ENCODE results near the gene NFKB2. TPM values are rescaled to one million over a fixed set of nuclear protein-coding genes. Genes with fewer than 3 reads are reported as not detected.

Gene NFKB2
- total RNA-seq, 2 donors from 2014 or later, result 28.7 to 45.2 TPM

- Mint-ChIP-seq H3K36me3 (ENCODE audit: low read depth) (peaks cover 13% of the 10 kb centered on the region), H3K4me3 (no peak overlapping the region), H3K4me1 (peaks cover 11% of the 10 kb centered on the region), H3K9me3 (no peaks in the 10 kb centered on the region), H3K27me3 (ENCODE audit: insufficient read depth) (peaks cover 46% of the 10 kb centered on the region), H3K27ac (no peak overlapping the region)
- peaks cover 15% of the 10 kb centered on the region for H3K36me3 ChIP-seq (ENCODE audit: control insufficient read depth, insufficient read depth, low read length)
- 92 to 95% methylated on average over 17 to 19 of the region's 19 CpGs for WGBS, 2 experiments (ENCODE audit: insufficient coverage in 1 of 2, insufficient read length in 1 of 2)
- H3K27ac ChIP-seq (ENCODE audit: low read depth, low read length), result no peak overlapping the region
- H3K9me3 ChIP-seq (ENCODE audit: control insufficient read depth, low read length), result no peaks in the 10 kb centered on the region
- TF ChIP-seq CTCF (conservative IDR thresholded peaks at IDR 0.05), result no peak
- DNase-seq, result no peak
- no peak overlapping the region for H3K4me3 ChIP-seq (ENCODE audit: low read length)
- H3K4me1 ChIP-seq (ENCODE audit: control insufficient read depth, insufficient read depth, low read length), result no peaks in the 10 kb centered on the region
- no peak overlapping the region for H3K9ac ChIP-seq (ENCODE audit: extremely low read depth, low read length, poor library complexity, severe bottlenecking)
- peaks cover 35% of the 10 kb centered on the region for H3K27me3 ChIP-seq (ENCODE audit: control insufficient read depth, insufficient read depth, low read length, poor library complexity, severe bottlenecking)
Measured at GRCh38 chr10:102405108-102405571, 9.6 kb downstream of the NFKB2 start.

GRCh38 chr10:102405632-102406031 is 10.1 kb downstream of the NFKB2 start:
- 90 to 93% methylated on average over 2 to 6 of the region's 6 CpGs for WGBS, 2 experiments (ENCODE audit: insufficient coverage in 1 of 2, insufficient read length in 1 of 2)
- Histone ChIP-seq H3K9me3 (ENCODE audit: control insufficient read depth, low read length) (no peaks in the 10 kb centered on the region), H3K9ac (ENCODE audit: extremely low read depth, low read length, poor library complexity, severe bottlenecking) (no peak overlapping the region), H3K27ac (ENCODE audit: low read depth, low read length) (no peak overlapping the region), H3K36me3 (ENCODE audit: control insufficient read depth, insufficient read depth, low read length) (peaks cover 10% of the 10 kb centered on the region), H3K4me1 (ENCODE audit: control insufficient read depth, insufficient read depth, low read length) (no peaks in the 10 kb centered on the region), H3K27me3 (ENCODE audit: control insufficient read depth, insufficient read depth, low read length, poor library complexity, severe bottlenecking) (peaks cover 40% of the 10 kb centered on the region), H3K4me3 (ENCODE audit: low read length) (no peak overlapping the region)
- no peak overlapping the region for H3K27ac Mint-ChIP-seq
- H3K36me3 Mint-ChIP-seq (ENCODE audit: low read depth), result peaks cover 8% of the 10 kb centered on the region
- H3K4me1 Mint-ChIP-seq, result peaks cover 13% of the 10 kb centered on the region
- H3K27me3 Mint-ChIP-seq (ENCODE audit: insufficient read depth), result peaks cover 47% of the 10 kb centered on the region
- no peak for DNase-seq
- TF ChIP-seq CTCF (conservative IDR thresholded peaks at IDR 0.05), result no peak
- no peaks in the 10 kb centered on the region for H3K9me3 Mint-ChIP-seq
- no peak overlapping the region for H3K4me3 Mint-ChIP-seq

- Histone ChIP-seq H3K27me3 (ENCODE audit: control insufficient read depth, insufficient read depth, low read length, poor library complexity, severe bottlenecking) (peaks cover 52% of the 10 kb centered on the region), H3K4me3 (ENCODE audit: low read length) (no peak overlapping the region), H3K36me3 (ENCODE audit: control insufficient read depth, insufficient read depth, low read length) (no peaks in the 10 kb centered on the region), H3K4me1 (ENCODE audit: control insufficient read depth, insufficient read depth, low read length) (no peaks in the 10 kb centered on the region), H3K9me3 (ENCODE audit: control insufficient read depth, low read length) (no peaks in the 10 kb centered on the region), H3K27ac (ENCODE audit: low read depth, low read length) (no peak overlapping the region), H3K9ac (ENCODE audit: extremely low read depth, low read length, poor library complexity, severe bottlenecking) (no peak overlapping the region)
- H3K27ac Mint-ChIP-seq, result no peak overlapping the region
- no peaks in the 10 kb centered on the region for H3K9me3 Mint-ChIP-seq
- peaks cover 18% of the 10 kb centered on the region for H3K4me1 Mint-ChIP-seq
- DNase-seq, result no peak
- no peak overlapping the region for H3K4me3 Mint-ChIP-seq
- no CpG with 5 or more reads among the region's 2 CpGs for WGBS, 2 experiments (ENCODE audit: insufficient coverage in 1 of 2, insufficient read length in 1 of 2)
- peaks cover 59% of the 10 kb centered on the region for H3K27me3 Mint-ChIP-seq (ENCODE audit: insufficient read depth)
- H3K36me3 Mint-ChIP-seq (ENCODE audit: low read depth), result peaks cover 2% of the 10 kb centered on the region
- no peak for TF ChIP-seq CTCF (conservative IDR thresholded peaks at IDR 0.05)
Measured at GRCh38 chr10:102406815-102407214, 11.3 kb downstream of the NFKB2 start.
